Stimulated activated CD4-positive, alpha-beta T cell treated with anti-CD3 and anti-CD28 coated beads, TNF-alpha, amount 100 ng/mL, for 4 hours (primary cell): ENCODE results near the gene DLG1.

Source experiments
- DNase-seq, 3 experiments: peaks; one replicate each; pipeline ENCODE4 v3.0.0-alpha.2; 2020; ENCODE audit warnings: low read depth in 3 of 3

Gene DLG1

GRCh38 chr3:197015790-197016736, 282.3 kb downstream of the DLG1 start:
- no peak for DNase-seq

GRCh38 chr3:197014942-197015575, 283.4 kb downstream of the DLG1 start:
- no peak for DNase-seq

GRCh38 chr3:197014024-197014423, 284.4 kb downstream of the DLG1 start:
- no peak for DNase-seq

- DNase-seq, result no peak
Measured at GRCh38 chr3:197012540-197012883, 285.9 kb downstream of the DLG1 start.

GRCh38 chr3:197011780-197012539, 286.5 kb downstream of the DLG1 start:
- no peak for DNase-seq

- DNase-seq, result no peak
Measured at GRCh38 chr3:197010556-197011351, 287.7 kb downstream of the DLG1 start.

GRCh38 chr3:197009532-197010019, 288.8 kb downstream of the DLG1 start:
- no peak for DNase-seq

- no peak for DNase-seq
Measured at GRCh38 chr3:197008436-197009209, 289.8 kb downstream of the DLG1 start.

- no peak for DNase-seq
Measured at GRCh38 chr3:197007953-197008352, 290.5 kb downstream of the DLG1 start.

- no peak for DNase-seq
Measured at GRCh38 chr3:197007296-197007940, 291.0 kb downstream of the DLG1 start.

- no peak for DNase-seq
Measured at GRCh38 chr3:197006860-197007259, 291.6 kb downstream of the DLG1 start.

- no peak for DNase-seq
Measured at GRCh38 chr3:197006446-197006845, 292.0 kb downstream of the DLG1 start.

- peak in 1 of 3 experiments; percentile 23 for DNase-seq
Measured at GRCh38 chr3:197003461-197004385, 294.7 kb downstream of the DLG1 start.

- DNase-seq, result peak; percentile 73 to 79 (median 77)
Measured at GRCh38 chr3:197002701-197003454, 295.5 kb downstream of the DLG1 start.

- no peak for DNase-seq
Measured at GRCh38 chr3:197001972-197002700, 296.3 kb downstream of the DLG1 start.

- no peak for DNase-seq
Measured at GRCh38 chr3:197001106-197001971, 297.1 kb downstream of the DLG1 start.

GRCh38 chr3:197000211-197000610, 298.2 kb downstream of the DLG1 start:
- no peak for DNase-seq
